GM11168 (cell line): ENCODE measurements around the gene HNRNPDL.
"Not testable (repeated sequence)": the region's sequence is repeated elsewhere in the genome, so short reads cannot be mapped to it uniquely, and the experiment has no call there.

Source experiments
- in situ Hi-C: fragments of 300-500 bp; cut with MboI; formaldehyde crosslinking; loops from one replicate; pipeline ENCODE4 v1.12.0; 2022; ENCODE audit warnings: low sequenced_read_pairs; ENCODE audit not compliant: unreplicated experiment

Gene HNRNPDL

GRCh38 chr4:82434949-82435348, 4.7 kb upstream of the HNRNPDL start:
- in situ Hi-C loops, result no loop called here

DNA sequence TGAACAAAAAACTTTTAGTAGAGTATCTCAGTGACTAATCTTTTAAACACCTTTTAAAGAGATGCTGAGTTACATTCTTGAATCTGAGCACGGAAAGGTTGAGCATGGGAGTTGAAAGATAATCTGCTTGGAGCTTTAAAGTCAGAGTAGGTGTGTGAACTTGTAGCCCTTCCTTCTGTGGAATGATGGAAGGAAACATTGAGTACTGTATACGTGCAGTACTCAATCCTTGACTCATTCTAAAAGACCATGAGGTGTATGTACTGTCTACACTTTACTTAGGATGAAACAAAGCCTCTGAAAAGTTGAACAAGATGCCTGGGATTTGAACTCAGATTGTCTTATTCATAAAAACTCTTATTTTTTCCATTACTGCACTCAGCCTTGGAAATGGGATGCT, 3.5 kb upstream of the HNRNPDL start:
- in situ Hi-C loops, result no loop called here

DNA sequence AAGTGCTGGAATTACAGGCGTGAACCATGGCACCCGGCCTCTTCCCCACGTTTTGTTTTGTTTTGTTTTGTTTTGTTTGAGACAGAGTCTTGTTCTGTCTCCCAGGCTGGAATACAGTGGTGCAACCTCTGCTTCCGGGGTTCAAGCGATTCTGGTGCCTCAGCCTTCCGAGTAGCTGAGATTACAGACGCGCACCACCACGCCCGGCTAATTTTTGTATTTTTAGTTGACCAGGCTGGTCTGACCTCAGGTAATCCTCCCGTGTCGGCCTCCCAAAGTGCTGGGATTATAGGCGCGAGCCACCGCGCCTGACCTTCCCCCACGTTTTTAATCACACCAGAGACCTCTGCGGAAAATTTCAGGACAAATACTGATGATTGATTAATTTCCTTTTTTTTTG, 2.3 kb upstream of the HNRNPDL start:
- in situ Hi-C loops, result no loop called here

DNA sequence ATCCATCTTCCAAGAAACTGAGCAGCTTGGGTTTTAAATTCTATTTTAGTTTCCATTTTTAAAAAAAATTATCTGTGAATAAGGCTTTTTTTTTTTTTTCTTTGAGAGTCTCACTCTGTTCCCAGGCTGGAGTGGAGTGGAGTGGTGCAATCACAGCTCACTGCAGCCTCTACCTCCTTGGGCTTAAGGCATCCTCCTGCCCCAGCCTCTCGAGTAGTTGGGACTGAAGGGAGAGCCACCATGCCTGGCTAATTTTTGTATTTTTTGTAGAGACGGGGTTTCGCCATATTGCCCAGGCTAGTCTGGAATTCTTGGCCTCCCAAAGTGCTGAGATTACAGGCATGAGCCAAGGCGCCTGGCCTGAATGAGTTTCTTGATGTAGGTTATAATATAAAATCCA, 1.6 kb upstream of the HNRNPDL start:
- in situ Hi-C loops, result no loop called here

DNA sequence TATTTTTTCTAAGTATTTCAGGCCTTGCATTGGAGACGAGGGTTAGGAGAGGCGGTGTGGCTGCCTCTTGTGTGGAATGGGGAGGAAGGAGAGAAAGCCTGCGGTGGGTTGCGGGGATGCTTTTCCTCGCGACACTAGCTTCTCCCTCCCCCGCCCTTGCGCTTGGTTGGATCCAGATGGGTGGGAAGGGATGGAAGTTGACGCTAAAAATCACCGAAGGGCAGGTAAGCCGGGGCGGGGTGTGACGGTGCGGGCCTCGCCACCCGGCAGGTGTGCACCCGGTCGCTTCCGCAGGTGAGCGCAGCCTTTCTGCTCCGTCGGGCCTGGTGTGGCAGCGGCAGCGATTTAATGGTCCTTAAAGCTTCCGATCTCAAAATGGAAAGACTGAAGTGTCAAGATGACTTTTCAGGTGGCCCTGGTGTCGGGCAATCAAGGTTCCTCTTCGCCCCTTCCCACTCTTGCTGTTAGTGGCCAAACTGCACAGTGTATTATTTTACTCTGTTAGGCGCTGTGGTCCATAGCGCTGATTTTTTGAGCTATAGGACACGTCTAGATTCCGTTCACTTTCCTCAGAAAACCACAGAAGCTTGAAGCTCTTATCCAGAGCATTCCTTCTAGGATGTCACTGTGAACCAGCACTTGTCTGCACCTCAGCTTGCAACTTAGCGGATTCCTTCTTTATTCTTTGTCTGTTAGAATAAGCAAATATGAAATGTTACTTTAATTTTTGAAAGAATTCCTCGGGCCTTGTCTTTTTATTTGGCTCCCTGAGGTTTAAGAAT, 893 bp upstream of the HNRNPDL start:
- in situ Hi-C loops, result no loop called here

DNA sequence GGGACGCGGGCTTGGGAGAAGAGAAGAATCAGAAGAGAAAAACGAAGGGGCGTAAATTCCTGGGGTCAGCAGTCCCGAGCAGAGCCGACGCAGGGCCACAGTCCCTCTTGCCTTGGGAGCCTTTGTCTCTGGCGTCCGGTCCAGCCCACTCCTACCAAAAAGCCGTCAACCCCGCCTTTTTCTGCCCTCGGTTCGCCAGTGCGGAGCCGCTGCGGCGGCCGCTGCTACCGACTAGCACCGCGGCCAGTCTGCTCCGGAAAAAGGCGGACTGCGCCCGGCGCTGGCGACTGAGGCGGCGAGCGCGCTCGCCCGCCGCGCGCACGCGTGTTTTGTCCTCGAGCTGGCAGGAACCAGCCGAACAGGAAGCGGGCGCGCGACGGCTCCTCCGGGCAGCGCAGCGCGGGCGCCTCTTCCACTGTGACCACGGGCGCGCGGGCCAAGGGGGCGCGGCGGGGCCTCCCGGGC, 502 bp downstream of the HNRNPDL start:
- in situ Hi-C loops, result no loop called here

DNA sequence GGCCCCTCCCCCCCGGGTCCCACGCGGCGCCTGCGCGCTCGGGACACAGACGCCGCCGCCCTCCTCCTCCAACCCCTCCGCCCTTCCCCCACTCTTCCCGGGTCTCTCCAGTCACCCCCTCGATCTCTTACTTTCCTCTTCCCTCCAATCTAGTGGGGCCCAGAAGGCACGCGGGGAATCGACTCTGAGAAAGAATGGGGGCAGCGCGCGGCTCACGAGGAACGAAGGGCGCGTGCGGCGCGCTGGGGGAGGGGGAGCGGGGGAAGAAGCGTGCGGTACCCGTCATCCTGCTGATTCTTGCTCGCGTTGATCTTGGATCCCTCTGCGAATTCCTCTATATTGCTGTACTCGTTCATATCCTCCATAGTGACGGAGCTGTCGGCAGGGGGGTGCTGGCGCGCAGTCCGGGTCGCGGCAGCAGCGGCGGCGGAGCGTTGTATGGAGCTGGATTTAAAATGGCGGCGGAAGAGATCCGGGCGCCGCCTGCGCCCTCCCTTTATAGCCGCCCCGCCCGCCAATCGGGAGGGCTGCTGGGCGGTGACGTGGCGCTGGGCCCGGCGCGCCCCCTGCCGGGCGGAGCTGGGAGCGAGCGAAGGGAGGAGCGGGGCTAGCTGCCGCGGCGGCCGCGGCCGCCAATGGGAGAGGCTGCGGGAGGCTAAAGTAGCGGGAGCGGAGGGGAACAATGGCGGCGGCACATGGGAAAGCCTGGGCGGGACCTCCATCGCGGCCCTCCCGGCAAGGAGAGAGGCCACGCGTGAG, 1.1 kb downstream of the HNRNPDL start:
- in situ Hi-C loops, result no loop called here

DNA sequence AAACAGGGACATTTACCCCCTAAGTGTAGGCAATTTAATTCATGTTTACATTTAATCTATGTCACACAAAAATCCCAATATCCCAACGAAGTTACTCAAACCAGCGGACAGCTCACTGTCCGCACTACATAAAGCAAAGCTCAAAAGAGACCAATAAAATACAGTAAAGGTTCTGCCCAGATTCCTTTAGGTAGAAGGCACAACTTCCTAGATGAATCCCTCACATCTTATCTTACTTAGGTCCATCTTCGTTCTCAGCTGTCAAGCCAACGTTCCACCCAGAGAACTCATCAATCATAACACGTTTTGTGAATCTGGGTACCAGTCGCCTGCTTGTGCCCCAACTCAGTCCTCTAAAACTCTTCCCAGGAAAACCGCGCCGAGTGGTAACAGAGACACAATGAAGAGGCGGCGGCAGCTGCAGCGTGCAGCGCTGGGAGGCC, 1.7 kb downstream of the HNRNPDL start:
- in situ Hi-C loops, result no loop called here

GRCh38 chr4:82425478-82425877, 4.8 kb downstream of the HNRNPDL start:
- in situ Hi-C loops, result no loop called here

- in situ Hi-C loops, result no loop called here
Measured at GRCh38 chr4:82423245-82424054, 6.8 kb downstream of the HNRNPDL start.

DNA sequence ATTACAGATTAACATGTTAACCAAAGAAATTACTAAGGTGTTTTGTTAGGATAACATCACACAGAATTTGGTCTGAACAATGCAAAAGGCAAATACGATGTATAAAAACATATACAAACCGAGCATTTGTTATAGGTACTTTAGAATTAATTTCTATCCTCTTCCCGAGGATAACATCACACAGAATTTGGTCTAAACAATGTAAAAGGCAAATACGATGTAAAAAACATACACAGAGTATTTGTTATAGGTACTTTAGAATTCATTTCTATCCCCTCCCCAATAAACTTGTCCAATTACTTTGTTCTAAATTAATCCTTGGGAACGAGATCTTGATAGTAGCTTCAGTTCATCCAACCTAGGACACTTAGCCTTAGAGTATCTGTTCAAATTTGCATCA, 7.6 kb downstream of the HNRNPDL start:
- in situ Hi-C loops, result no loop called here

GRCh38 chr4:82421796-82422560, 8.3 kb downstream of the HNRNPDL start:
- in situ Hi-C loops, result no loop called here

- in situ Hi-C loops, result no loop called here
Measured at GRCh38 chr4:82419451-82419850, 10.8 kb downstream of the HNRNPDL start.

DNA sequence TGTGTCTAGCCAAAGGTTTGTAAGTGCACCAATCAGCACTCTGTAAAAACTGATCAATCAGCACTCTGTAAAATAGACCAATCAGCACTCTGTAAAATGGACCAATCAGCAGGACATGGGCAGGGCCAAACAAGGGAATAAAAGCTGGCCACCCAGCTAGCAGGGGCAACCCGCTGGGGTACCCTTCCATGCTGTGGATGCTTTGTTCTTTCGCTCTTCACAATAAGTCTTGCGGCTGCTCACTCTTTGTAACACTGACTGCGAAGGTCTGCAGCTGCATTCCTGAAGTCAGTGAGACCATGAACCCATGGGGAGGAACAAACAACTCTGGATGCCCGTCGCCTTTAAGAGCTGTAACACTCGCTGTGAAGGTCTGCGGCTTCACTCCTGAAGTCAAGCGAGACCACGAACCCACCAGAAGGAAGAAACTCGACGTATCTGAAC, 14.3 kb downstream of the HNRNPDL start:
- in situ Hi-C loops, result no loop called here

GRCh38 chr4:82415061-82415460, 15.2 kb downstream of the HNRNPDL start:
- in situ Hi-C loops, result not testable (repeated sequence)

- in situ Hi-C loops, result no loop called here
Measured at GRCh38 chr4:82403725-82404124, 26.5 kb downstream of the HNRNPDL start.

- in situ Hi-C loops, result no loop called here
Measured at GRCh38 chr4:82402196-82402775, 28.0 kb downstream of the HNRNPDL start.

DNA sequence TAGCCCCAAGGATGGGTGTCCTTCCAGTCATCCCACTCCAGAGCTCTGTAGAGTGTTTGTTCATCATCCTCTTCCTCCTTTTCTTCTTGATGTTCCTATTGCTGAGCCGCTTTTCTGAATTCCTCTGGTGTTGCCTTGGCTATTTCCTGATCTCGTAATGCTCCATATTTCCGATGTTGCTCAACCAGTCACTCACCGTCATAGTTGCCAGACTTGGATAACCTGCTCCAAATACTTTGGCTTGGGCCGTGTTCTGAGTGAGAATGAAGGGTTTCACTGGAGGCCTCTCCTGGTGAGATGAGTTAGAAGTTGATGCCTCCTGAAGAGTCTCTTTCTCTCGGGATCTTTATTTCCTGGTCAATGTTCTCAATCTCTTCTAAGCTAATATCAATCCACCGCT, 28.7 kb downstream of the HNRNPDL start:
- in situ Hi-C loops, result no loop called here

DNA sequence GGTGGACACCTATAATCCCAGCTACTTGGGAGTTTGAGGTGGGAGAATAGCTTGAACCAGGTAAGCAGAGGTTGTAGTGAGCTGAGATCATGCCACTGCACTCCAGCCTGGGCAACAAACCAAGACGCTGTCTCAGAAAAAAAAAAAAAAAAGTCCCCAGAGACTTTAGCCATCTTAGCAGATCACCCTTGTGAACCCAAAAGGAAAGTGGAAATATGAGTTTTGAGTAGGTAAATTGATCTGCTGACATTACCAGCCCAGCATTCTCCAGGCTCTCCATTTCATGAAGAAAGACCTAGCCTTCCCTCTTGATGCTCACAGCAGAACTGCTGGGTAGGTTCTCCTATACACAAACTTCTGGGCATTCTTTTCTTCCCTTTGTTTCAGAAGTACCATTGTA, 32.0 kb downstream of the HNRNPDL start:
- in situ Hi-C loops, result no loop called here

DNA sequence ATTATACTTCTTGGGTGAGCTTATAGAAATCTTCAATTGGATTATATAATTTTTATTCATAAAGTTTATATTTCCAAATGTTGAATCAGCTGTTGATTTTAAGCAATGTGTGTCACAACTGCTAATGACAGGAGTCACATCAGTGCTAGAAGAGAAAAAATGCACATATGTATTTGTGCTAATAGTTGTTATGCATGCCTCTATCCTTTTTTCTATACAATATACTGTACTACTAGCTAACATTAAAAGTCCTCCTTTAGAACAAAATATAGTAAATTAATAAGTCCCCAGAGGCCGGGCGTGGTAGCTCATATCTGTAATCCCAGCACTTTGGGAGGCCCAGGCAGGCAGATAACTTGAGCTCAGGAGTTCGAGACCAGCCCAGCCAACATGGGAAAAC, 32.7 kb downstream of the HNRNPDL start:
- in situ Hi-C loops, result no loop called here
